Measurements from ENCODE around the gene LDLRAD3. TPM values are rescaled to one million over a fixed set of nuclear protein-coding genes. Genes with fewer than 3 reads are reported as not detected.
"Not testable (repeated sequence)": the region's sequence is repeated elsewhere in the genome, so short reads cannot be mapped to it uniquely, and the experiment has no call there.

LDLRAD3 gene
- polyA plus RNA-seq, 3 donors: 3.6 to 28.7 (median 7.0) TPM

- WGBS, 3 donors: 67 to 73% (median 70%) methylated on average over 4 of the region's 4 CpGs
- no peak overlapping the region for H3K27ac ChIP-seq (ENCODE audit: low read depth, low read length)
Measured at GRCh38 chr11:36027731-36028130, 83.9 kb downstream of the LDLRAD3 start.

DNA sequence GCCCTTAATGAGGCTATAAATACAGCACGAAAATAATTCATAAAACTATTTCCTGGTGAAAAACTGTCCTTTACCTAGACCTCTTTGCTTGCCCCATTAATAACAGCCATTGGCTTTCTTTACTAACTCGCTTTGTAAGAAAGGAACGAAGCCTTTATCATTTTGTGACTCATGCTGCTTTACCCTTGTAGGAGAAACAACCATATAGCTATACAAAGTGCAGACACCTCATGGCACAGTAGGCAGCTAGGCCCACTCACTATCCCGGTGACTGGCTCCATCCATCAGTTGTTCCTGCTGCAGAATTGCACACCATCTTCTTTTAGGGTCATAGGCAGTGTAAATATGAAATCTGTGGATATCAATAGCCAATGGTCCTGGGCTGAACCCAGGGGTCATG, 85.8 kb downstream of the LDLRAD3 start:
- 80 to 96% (median 88%) methylated on average over 4 of the region's 4 CpGs for WGBS, 3 donors

DNA sequence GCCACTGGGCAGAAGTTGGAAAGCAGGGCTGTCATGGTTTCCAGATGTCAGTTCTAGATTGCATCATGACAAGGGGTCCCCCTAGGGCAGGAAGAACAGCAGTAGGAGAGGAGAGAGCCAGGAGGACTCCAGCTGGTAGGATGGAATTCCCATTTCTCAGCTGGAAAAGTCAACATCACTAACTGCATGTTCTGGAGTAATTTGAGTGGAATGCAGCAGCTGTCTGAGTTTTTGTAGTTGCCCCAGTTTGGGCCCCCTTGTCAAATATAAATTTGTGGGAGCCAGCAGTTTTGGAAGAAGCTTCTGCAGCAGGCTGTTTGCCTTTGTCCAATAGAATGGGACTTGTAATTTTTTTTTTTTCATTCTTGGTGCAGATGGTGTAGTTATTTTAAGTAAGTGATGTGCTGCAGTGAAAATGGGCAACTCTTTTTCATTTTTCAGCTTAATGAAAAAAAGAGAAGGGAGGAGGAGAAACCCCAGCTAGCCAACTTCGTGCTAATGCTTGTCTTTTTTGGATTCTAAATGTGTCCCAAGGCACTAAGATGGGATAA, 86.9 kb downstream of the LDLRAD3 start:
- WGBS, 3 donors: 53 to 66% (median 63%) methylated on average over 1 of the region's 1 CpG
- no peak overlapping the region for H3K27ac ChIP-seq (ENCODE audit: low read depth, low read length)

More for the DNA sequence above, 85.8 kb downstream of the LDLRAD3 start:
- H3K27ac ChIP-seq (ENCODE audit: low read depth, low read length): no peak overlapping the region

DNA sequence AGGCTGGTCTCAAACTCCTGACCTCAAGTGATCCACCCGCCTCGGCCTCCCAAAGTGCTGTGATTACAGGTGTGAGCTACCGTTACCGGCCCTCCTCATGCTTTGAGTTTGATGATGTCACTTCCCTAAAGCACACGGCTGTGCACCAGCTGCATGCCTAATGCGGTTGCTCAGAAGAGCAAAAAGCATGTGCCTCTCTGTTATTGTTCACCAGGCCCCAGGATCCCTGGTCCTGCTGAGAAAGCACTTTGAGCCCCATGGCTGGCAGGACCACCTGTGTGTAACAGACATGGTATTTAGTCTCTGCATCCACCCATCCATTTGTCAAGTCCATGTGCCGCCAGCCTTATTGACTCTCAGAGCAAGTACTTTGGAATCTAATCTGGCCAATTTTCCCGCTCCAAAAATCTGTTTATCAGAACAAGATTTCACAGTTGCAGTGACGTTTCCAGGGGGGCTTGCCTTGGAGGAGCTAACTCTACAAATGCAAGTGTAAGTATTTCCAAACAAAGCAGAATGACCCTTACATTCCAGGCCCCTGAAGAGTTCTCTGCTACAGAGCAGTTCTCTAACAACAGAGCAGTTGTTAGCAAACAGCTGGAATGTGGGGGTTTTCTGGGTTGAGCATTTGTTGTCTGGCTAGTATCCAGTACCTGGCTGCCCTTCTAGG, 89.4 kb downstream of the LDLRAD3 start:
- 81 to 89% (median 87%) methylated on average over 9 of the region's 9 CpGs for WGBS, 3 donors
- no peak overlapping the region for H3K27ac ChIP-seq (ENCODE audit: low read depth, low read length)

DNA sequence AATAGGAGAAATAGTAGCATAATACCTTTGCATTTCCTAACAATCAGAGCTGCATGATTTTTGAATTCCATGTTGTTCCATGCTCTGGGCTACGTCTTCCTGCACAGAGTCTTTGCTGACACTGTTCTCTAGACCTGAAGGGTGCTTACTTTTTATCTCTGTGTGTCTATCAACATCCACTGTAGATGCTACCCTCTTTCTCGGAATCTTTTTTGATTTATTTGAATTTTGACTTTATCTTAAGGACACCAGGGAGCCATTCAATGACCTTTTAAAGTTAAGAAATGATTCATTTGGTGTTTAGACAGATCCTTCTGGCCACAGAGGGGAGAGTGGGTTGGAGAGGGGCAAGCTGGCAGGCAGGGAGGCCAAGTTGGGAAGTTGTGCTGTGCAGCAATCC, 90.1 kb downstream of the LDLRAD3 start:
- 92 to 99% (median 98%) methylated on average over 2 of the region's 2 CpGs for whole genome bisulfite sequencing, 3 donors
- H3K27ac ChIP-seq (ENCODE audit: low read depth, low read length): no peak overlapping the region

DNA sequence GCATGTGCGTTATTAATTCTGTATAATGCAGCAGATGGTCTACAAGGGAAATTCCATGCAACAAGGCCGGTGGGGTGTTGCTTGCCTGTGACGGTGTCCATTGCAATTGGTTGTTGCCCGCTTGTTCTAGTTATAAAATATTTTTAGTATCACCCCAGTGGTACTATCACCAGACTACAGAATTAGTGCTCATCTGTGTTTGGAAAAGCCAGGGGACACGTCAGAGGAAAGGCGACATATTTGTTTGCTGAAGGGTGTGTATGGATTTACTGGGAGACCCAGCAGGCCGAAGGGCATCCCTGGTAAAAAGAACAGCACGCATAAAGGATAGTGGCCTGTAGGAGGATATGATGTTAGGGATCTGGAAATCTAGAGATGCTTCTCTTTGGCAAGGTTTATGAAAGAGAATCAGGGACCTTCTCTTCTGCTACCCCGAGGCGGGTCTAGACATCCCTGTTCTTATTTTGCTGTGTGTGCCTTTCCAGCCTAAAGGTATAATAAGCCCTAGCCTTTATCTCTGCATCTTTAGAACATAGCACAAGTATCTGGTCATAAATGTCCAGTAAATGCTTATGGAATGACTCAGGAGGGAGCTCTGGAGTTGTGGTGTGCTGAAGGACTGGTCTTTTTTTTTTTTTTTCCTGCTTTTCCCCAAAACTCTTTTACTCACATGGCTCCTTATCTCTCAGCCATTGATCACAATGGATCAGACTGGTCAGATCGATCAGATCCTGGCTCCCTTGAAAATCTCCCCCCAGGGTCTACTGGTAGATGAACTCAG, 90.9 kb downstream of the LDLRAD3 start:
- 94 to 95% (median 95%) methylated on average over 11 of the region's 11 CpGs for WGBS, 3 donors
- H3K27ac ChIP-seq (ENCODE audit: low read depth, low read length): no peak overlapping the region

DNA sequence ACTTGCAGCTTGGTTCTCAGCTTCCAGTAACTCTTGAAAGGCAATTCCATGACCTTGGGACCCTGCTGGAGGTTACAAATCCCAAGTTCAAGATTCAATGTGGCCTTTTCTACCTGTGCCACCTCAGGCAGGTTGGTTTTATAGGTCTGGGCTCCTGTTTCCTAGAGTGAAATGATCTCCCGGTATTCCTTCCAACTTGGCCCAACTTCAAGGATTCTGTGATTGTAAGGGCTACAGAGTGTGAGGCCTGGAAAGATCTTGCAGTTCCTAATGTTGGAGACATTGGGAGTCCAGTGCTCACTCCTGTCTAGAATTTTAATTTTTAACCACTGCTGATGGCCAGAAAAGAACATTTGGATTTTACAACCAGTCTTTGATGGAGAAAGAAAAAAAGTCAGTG, 91.6 kb downstream of the LDLRAD3 start:
- 15 to 75% (median 69%) methylated on average over 1 of the region's 1 CpG for WGBS, 3 donors
- H3K27ac ChIP-seq (ENCODE audit: low read depth, low read length): no peak overlapping the region

DNA sequence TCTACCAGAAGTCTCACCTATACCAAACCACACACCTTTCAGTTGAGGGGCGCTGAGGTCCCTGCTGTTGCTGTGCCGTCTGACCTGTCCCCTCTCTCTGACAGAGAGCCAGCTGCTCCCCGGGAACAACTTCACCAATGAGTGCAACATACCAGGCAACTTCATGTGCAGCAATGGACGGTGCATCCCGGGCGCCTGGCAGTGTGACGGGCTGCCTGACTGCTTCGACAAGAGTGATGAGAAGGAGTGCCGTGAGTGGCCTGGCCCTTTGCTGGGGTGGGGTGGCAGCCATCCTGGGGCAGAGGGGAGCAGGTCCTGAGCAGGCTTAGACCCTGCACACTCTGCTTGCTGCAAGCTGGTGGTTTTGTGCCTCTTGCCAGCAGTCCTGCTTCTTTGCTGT, 92.1 kb downstream of the LDLRAD3 start:
- 88 to 90% (median 90%) methylated on average over 9 of the region's 9 CpGs for WGBS, 3 donors
- no peak overlapping the region for H3K27ac ChIP-seq (ENCODE audit: low read depth, low read length)

- H3K27ac ChIP-seq (ENCODE audit: low read depth, low read length): no peak overlapping the region
- WGBS, 3 donors: 25 to 51% (median 48%) methylated on average over 7 of the region's 7 CpGs
Measured at GRCh38 chr11:36037031-36037430, 93.2 kb downstream of the LDLRAD3 start.

GRCh38 chr11:36038541-36038940, 94.7 kb downstream of the LDLRAD3 start:
- no peak overlapping the region for H3K27ac ChIP-seq (ENCODE audit: low read depth, low read length)
- 76 to 84% (median 84%) methylated on average over 3 of the region's 3 CpGs for WGBS, 3 donors

GRCh38 chr11:36039471-36039870, 95.6 kb downstream of the LDLRAD3 start:
- H3K27ac ChIP-seq (ENCODE audit: low read depth, low read length): no peak overlapping the region
- WGBS, 3 donors: 72 to 81% (median 81%) methylated on average over 4 of the region's 4 CpGs

- no peak overlapping the region for H3K27ac ChIP-seq (ENCODE audit: low read depth, low read length)
- WGBS, 3 donors: 56 to 77% (median 59%) methylated on average over 5 of the region's 5 CpGs
Measured at GRCh38 chr11:36041988-36042611, 98.2 kb downstream of the LDLRAD3 start.

- WGBS, 3 donors: 95 to 99% (median 95%) methylated on average over 4 of the region's 4 CpGs
- no peak overlapping the region for H3K27ac ChIP-seq (ENCODE audit: low read depth, low read length)
Measured at GRCh38 chr11:36044636-36045035, 100.8 kb downstream of the LDLRAD3 start.

GRCh38 chr11:36045945-36046344, 102.1 kb downstream of the LDLRAD3 start:
- H3K27ac ChIP-seq (ENCODE audit: low read depth, low read length): not testable (repeated sequence)
- WGBS, 3 donors: 94 to 96% (median 95%) methylated on average over 3 of the region's 3 CpGs

DNA sequence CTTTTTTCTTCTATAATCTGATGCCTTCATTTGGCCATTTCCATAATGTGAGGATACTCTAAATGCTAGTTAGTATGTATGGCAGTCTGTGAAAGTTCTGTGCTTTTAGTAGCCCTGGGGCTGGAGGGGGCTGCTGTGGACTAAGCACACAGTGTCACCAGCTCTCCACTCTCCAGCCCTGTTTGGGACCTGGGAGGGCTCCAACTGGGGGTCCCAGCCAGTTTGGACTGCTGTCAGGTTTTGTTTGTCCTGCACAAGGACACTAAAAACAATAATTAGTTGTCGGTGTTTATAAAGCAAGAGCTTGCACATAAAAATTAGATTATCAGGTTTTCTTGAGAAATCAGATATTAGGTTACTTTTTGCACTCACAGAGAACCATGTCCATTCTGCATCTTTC, 103.1 kb downstream of the LDLRAD3 start:
- no peak overlapping the region for H3K27ac ChIP-seq (ENCODE audit: low read depth, low read length)
- 47 to 70% (median 55%) methylated on average over 1 of the region's 1 CpG for WGBS, 3 donors

DNA sequence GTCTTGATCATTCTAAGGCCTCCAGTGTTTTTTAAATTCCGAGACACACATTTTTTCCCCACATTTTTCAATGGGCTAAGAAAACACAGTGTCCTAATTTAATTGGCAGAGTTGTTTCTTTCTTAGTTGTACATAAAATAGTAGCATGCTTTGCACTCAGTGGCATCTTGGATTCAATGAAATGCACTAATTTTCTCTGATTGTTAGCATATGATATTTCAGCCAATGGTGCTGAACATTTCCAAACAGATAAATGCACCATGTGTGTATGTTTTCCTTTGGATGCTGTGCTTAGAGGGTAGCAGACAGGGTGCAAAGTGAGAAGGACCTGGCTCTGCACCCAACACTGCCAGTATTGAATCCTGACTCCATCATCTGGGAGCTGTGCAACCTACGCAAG, 103.5 kb downstream of the LDLRAD3 start:
- WGBS, 3 donors: 92 to 98% (median 94%) methylated on average over 2 of the region's 2 CpGs
- H3K27ac ChIP-seq (ENCODE audit: low read depth, low read length): no peak overlapping the region

DNA sequence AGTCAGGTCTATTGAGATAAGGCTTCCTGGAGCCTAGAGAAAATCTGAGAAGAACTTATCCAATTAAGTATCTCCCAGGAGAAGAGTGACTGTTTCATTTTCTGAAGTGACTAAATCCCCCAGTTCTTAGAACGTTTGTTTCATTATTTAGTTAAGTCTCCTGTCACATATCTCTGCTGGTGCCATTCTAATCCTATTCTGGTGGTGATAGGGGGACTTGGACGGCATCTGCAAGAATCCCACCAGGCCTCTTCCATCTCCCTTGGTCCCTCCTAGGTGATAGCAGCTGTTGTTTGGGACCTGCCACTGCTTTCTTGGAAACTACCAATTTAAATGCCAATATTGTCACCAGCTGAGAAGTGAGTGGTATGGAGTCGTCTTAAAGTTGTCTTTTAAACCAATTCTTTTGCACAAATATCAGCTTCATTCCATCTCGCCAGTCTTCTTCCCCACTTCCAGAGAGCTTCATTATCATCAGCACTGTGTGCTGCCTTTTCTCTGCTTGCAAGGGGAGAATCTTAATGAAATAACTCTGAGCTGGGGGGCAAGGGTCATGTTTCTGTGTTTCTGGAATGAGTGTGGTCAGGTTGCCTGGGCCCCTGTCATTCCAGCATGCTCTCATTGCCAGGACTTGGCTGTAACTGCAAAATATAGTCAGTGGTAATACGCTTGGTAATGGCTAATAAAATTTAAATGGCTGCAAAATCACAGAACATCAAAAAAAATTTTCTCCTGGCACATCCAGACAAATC, 104.8 kb downstream of the LDLRAD3 start:
- no peak overlapping the region for H3K27ac ChIP-seq (ENCODE audit: low read depth, low read length)
- 82 to 88% (median 88%) methylated on average over 5 of the region's 5 CpGs for WGBS, 3 donors
